GM21576 (cell line): ENCODE results near the gene ACKR3.
A peak's percentile ranks its signal among the peaks of the same experiment; 100 is the strongest.

Experiments used
- ATAC-seq: cut with Tn5 transposase; IDR thresholded peaks from one replicate; pipeline ENCODE4 v1.9.1; 2021; ENCODE audit warnings: mild to moderate bottlenecking, moderate library complexity; ENCODE audit not compliant: unreplicated experiment

Gene ACKR3

GRCh38 chr2:236548179-236548921 lies 21.3 kb upstream of the ACKR3 start:
- ATAC-seq, result no peak

DNA sequence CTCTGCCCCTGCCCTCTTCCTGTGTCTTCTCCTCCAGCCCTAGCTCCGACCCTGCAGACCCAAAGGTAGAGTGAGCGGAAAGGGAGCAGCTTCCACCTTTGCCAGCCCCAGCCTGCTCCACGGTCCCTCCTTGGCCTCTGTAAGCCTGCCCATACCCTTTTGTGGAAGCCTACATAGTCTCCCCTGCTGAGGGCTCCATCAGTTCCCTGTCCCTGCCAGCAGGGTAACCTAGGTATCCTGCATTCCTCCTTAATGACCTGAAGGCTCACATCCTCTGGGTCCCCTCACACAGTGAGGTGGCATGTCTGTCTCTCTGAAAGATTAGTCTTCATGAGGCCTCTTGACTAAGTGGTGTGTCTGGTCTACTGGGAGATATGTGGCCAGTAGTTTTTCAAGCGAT lies 20.5 kb upstream of the ACKR3 start:
- no peak for ATAC-seq

GRCh38 chr2:236550290-236550689 lies 19.3 kb upstream of the ACKR3 start:
- ATAC-seq, result no peak

- peak; percentile 47 for ATAC-seq
Measured at GRCh38 chr2:236550701-236551465, 18.7 kb upstream of the ACKR3 start.

DNA sequence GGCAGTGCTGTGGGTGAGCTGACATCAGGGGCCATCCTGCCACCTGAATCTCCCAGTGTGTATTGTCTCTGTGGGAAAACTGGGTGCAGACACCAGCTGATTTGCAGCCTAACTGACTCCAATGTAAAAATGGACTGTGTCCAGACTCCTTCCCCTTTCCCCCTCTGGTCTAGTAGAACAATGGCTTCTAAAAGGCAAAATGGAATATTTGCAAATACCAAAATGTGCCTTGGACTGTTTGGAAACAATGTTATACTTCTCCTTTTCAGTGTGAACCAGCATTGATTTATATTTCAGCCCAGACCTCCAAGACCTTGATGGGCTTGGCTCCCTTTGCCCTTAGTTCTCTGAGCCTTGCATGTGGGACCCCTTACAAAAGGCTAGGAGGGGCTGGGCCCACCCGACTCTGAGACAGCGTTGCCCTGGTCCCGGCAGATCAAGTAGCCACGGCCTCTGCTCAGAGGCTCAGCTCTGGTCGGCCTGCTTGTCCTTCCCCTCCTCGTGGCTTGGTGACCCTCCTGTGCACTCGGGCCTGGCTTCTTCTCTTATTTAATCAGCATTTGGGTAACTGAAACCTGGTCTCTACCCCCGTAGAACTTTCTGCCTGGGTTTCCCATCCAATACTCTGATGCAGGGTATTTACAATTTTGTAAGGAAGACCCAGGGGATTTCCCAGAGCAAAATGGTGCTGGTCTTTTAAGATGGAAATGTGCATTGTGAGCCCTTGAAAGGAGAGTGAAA lies 18.0 kb upstream of the ACKR3 start:
- ATAC-seq, result no peak

DNA sequence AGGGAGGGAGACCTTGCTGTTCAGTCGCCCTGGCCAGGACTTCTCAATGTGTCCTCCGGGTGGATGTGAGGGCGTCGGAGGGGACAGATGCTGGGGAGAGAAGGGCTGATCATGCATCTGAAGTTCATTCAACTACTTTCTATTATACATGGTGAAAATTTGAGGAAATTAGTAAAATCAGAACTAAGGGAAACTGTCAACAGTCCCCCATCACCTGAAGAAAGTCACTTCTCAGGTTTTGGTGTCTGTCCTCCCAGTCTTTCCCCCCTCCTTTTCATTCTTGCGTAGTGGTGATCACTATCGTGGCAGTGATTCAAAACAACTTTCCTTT lies 17.4 kb upstream of the ACKR3 start:
- no peak for ATAC-seq

DNA sequence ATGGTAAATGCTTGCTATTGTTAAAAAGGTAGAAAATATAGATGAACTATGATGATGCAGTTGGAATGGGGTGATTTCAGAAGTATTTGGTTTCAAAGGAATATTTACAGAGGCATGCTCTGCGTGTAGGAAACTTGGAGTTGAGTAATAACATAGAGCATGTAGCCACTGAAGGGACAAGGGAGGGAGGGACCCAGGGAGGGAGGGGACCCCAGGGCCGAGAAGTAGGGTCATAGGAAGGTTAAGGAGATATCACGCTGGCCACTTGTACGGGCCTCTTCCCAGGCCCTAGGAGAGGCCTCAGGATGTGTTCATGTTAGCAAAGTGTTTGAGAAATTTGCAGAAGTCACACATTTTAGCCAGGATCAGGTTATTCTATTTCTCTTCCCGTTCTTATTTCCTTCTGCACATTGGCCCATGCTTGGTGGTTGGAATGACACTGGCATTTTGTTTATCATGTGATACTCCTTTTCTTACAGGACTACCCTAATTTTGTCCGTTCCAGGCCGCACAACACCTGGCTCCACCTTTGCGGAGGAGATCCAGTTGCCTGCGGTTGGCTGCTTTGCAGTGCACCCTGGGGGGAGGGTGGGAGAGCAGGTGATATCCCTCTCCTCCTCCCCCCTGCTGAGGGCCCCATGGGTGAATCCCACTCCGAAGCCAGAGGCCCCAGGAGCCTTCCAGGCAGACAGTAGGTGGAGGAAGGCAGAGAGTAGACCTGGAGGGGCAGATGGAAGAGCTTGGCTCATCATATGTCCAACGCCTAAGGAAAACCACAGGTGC lies 16.9 kb upstream of the ACKR3 start:
- no peak for ATAC-seq

- no peak for ATAC-seq
Measured at GRCh38 chr2:236553522-236553921, 16.1 kb upstream of the ACKR3 start.

DNA sequence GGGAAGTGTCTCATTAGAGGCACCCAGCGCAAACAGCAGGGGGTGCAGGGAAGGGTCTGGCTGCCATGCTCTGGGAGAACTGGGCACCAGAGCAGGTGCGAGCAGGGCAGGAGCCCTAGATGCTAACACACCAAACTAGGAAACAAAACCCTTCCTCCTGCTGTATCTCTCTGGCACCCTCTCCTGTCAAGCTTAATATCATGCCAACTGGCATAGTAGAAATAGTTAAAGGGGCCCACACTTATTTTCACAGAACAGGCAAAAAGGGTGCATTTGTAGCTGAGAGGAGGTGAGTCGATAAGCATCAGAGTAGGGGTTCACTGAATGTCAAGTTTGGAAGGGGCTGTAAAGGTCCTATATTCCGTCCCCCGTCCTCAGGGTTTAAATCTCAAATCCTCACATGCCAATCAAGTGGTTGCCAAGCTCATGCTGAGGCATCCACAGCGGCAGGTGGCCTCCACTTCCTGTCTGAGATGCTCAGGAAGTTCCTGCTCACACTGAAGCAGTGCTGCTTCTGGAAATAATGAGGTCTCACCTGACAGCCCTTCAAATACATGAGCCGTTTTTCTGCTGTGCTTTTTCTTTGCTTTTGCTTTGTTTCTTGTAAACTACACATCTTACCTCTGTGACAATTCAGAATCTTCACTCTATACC lies 14.9 kb upstream of the ACKR3 start:
- ATAC-seq, result no peak

DNA sequence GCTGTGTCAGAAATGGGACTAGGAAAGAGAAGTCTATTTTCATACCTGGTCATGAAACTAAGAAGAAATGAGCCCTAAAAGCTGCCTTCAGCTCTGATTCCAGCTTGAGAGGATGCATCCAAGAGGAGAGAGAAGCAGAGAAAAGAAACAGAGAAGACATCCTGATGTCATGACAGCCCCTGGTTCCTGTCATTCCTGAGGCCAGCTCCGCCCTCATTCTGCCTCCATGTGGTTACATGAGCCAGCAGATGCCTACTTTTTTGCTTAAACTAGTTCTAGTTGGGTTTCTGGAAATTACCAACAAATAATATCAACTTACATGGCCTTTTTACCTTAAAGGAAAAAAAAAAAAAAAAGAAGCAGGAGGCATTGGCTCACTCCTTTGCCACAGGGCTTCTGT lies 14.1 kb upstream of the ACKR3 start:
- ATAC-seq, result no peak

DNA sequence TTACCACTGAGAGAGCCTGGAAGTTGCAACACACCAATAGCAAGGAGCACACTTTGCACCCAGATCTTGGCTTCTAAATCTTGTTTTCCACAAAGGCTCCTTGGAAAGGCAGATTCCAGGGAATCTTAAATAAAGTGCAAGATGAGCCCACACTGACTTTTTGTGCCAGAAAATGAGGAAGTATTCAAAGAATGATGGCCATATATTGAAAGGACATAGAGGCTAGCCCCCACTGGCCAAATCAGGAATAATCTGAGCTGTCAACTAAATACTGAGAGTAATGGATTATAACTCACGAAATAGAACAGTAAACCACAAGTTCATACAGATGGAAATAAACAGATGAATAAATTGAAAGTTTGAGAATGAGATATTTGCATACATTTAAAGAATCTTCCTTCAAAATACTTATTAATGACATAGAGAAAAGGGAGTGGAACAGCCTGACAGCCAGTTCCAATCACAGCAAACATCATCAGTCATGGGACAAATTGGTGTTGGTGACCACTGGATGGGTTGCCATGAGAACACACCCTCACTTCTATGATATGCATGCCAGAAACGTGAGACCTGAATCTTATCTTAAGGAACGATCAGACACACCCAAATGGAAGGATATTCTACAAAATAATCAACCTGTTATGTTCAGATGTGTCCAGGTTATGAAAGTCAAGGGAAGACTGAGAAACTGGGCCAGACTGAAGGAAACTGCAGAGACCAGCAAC lies 12.2 kb upstream of the ACKR3 start:
- ATAC-seq, result no peak

DNA sequence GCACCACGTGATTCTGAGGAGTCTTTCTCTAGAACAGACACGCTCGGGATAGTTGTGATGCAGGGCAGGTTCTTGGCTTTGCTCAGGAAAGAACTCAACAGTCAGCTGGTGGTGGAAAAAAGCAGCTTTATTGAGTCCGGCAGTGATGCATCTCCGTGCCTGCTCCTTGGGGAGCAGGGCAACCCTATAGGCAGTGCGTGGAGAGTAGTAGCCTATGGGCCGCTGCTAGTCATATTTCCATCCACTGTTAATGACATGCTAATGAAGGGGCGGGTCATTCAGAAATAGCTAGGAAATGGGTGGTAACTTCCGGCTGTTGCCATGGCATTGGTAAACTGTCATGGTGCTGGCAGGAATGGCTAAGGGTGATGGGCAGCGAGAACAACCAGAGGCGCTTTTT lies 11.6 kb upstream of the ACKR3 start:
- no peak for ATAC-seq

- ATAC-seq, result peak; percentile 48
Measured at GRCh38 chr2:236558993-236559978, 10.3 kb upstream of the ACKR3 start.

GRCh38 chr2:236561874-236562273 lies 7.8 kb upstream of the ACKR3 start:
- ATAC-seq, result no peak

GRCh38 chr2:236562434-236562833 lies 7.2 kb upstream of the ACKR3 start:
- ATAC-seq, result no peak

DNA sequence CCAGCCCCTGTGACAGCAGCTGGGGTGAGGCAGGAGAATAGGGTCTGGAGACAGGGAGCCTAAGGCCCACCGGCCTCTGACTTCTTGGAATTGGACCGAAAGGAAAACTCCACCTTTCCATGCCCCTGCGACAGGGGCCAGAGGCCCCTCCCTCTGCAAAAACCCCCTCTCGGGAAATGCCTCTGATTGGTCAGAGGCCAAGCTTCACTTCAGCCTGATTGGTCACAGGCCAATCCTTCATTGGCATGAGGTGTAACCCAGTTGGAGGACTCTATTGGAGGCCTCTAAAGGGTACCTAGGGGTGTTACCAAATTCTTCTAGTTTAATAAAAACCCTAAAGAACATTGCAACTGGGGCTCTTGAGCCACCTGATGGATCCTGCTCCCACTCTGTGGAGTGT lies 5.7 kb upstream of the ACKR3 start:
- no peak for ATAC-seq

GRCh38 chr2:236565212-236565611 lies 4.4 kb upstream of the ACKR3 start:
- ATAC-seq, result no peak

- ATAC-seq, result no peak
Measured at GRCh38 chr2:236565879-236566402, 3.7 kb upstream of the ACKR3 start.

DNA sequence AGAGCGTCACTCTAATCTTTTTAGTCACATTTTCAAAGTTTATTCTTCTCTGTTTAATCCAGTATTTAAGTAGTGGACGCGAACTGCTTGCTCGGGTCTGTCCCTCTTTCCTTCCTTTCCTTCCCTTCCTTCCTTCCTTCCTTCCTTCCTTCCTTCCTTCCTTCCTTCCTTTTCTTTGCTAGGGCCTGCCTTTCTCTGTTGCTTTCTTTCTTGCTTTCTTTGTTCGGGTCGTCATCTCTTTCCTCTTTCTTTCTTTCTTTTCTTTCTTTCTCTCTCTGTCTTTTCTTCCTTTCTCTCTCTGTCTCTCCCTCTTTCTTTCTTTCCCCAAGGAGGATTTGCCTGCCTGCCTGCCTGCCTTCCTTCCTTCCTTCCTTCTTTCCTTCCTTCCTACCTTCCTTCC lies 3.0 kb upstream of the ACKR3 start:
- no peak for ATAC-seq
